SK-N-SH treated with all-trans-retinoic acid at 6 μM for 48 hours (cell line): Measurements from ENCODE around the gene SOWAHB.
A peak's percentile ranks its signal among the peaks of the same experiment; 100 is the strongest.
"Not testable (repeated sequence)": the region's sequence is repeated elsewhere in the genome, so short reads cannot be mapped to it uniquely, and the experiment has no call there.

Experiments
- ATAC-seq: fragments of 200-7000 bp; cut with Tn5 transposase; 3 replicates; pipeline ENCODE4 v1.9.1; 2020; ENCODE audit warnings: mild to moderate bottlenecking, moderate library complexity
- BACH2 ChIP-seq: fragments of 250-450 bp; sonication (Bioruptor Pico); IDR thresholded peaks from 2 replicates; pipeline ENCODE4 v1.9.0; 2021; ENCODE audit warnings: mild to moderate bottlenecking, borderline replicate concordance
- CREB5 ChIP-seq: fragments of 250-450 bp; sonication (Bioruptor Pico); IDR thresholded peaks from 2 replicates; pipeline ENCODE4 v1.5.1; 2020; ENCODE audit warnings: low read depth, mild to moderate bottlenecking, moderate library complexity
- CSDC2 ChIP-seq: fragments of 250-450 bp; sonication (Bioruptor Pico); IDR thresholded peaks from 2 replicates; pipeline ENCODE4 v1.5.0; 2020; ENCODE audit warnings: mild to moderate bottlenecking, moderate library complexity
- CSRNP3 ChIP-seq: fragments of 250-450 bp; sonication (Bioruptor Pico); IDR thresholded peaks from 2 replicates; pipeline ENCODE4 v1.5.1; 2021; ENCODE audit warnings: mild to moderate bottlenecking, moderate library complexity
- ESRRG ChIP-seq: fragments of 250-450 bp; sonication (Bioruptor Pico); IDR thresholded peaks from 2 replicates; pipeline ENCODE4 v1.6.1; 2021; ENCODE audit warnings: mild to moderate bottlenecking
- GLIS3 ChIP-seq: fragments of 250-450 bp; sonication (Bioruptor Pico); IDR thresholded peaks from 2 replicates; pipeline ENCODE4 v1.5.0; 2020; ENCODE audit warnings: mild to moderate bottlenecking, moderate library complexity
- ISL1 ChIP-seq: fragments of 250-450 bp; sonication (Bioruptor Pico); IDR thresholded peaks from 2 replicates; pipeline ENCODE4 v2.1.2; 2022; ENCODE audit warnings: mild to moderate bottlenecking, moderate library complexity
- OSR1 ChIP-seq: fragments of 250-450 bp; sonication (Bioruptor Pico); IDR thresholded peaks from 2 replicates; pipeline ENCODE4 v1.8.0; 2022; ENCODE audit warnings: moderate library complexity, mild to moderate bottlenecking, inconsistent platforms
- PATZ1 ChIP-seq: fragments of 250-450 bp; sonication (Bioruptor Pico); IDR thresholded peaks from 2 replicates; pipeline ENCODE4 v1.8.0; 2020; ENCODE audit warnings: mild to moderate bottlenecking, moderate library complexity, borderline replicate concordance
- POU6F1 ChIP-seq: fragments of 250-450 bp; sonication (Bioruptor Pico); IDR thresholded peaks from 2 replicates; pipeline ENCODE4 v1.8.0; 2021; ENCODE audit warnings: low read depth, mild to moderate bottlenecking, moderate library complexity, borderline replicate concordance
- PPARA ChIP-seq: fragments of 250-450 bp; sonication (Bioruptor Pico); IDR thresholded peaks from 2 replicates; pipeline ENCODE4 v1.5.0; 2020; ENCODE audit warnings: mild to moderate bottlenecking, borderline replicate concordance
- SNAI2 ChIP-seq: fragments of 250-450 bp; sonication (Bioruptor Pico); IDR thresholded peaks from 2 replicates; pipeline ENCODE4 v1.5.0; 2020; ENCODE audit warnings: mild to moderate bottlenecking, moderate library complexity
- TCF4 ChIP-seq: fragments of 250-450 bp; sonication (Bioruptor Pico); IDR thresholded peaks from 2 replicates; pipeline ENCODE4 v1.8.0; 2021; ENCODE audit warnings: mild to moderate bottlenecking, moderate library complexity, borderline replicate concordance
- TOX ChIP-seq: fragments of 250-450 bp; sonication (Bioruptor Pico); IDR thresholded peaks from 2 replicates; pipeline ENCODE4 v1.8.0; 2021; ENCODE audit warnings: mild to moderate bottlenecking, moderate library complexity, borderline replicate concordance
- ZC3H10 ChIP-seq: fragments of 250-450 bp; sonication (Bioruptor Pico); IDR thresholded peaks from 2 replicates; pipeline ENCODE4 v1.5.1; 2021; ENCODE audit warnings: mild to moderate bottlenecking, moderate library complexity
- ZNF565 ChIP-seq: fragments of 450-650 bp; formaldehyde crosslinking; conservative IDR thresholded peaks from 2 replicates; pipeline ENCODE4 v1.5.0; 2020; ENCODE audit warnings: low read depth, mild to moderate bottlenecking, moderate library complexity
- ZNF70 ChIP-seq: fragments of 450-650 bp; formaldehyde crosslinking; IDR thresholded peaks from 2 replicates; pipeline ENCODE4 v1.5.0; 2020; ENCODE audit warnings: mild to moderate bottlenecking, moderate library complexity
- ZNF8 ChIP-seq: fragments of 450-650 bp; formaldehyde crosslinking; IDR thresholded peaks from 2 replicates; pipeline ENCODE4 v1.5.0; 2020; ENCODE audit warnings: mild to moderate bottlenecking, moderate library complexity

SOWAHB gene

GRCh38 chr4:76873495-76873894, 24.4 kb downstream of the SOWAHB start:
- no peak for ATAC-seq
- TF ChIP-seq CSRNP3 (CRISPR knock-in tag) (no peak), ZNF70 (CRISPR knock-in tag) (no peak), CSDC2 (CRISPR knock-in tag) (no peak), PPARA (no peak), ESRRG (CRISPR knock-in tag) (no peak), OSR1 (no peak), TOX (CRISPR knock-in tag) (no peak), SNAI2 (CRISPR knock-in tag) (no peak), PATZ1 (no peak), ZC3H10 (CRISPR knock-in tag) (no peak), ZNF8 (CRISPR knock-in tag) (no peak), TCF4 (CRISPR knock-in tag) (no peak), ISL1 (no peak), CREB5 (no peak), GLIS3 (no peak), ZNF565 (CRISPR knock-in tag) (no peak)

GRCh38 chr4:76872556-76872955, 25.4 kb downstream of the SOWAHB start:
- TF ChIP-seq POU6F1 (CRISPR knock-in tag), result no peak
- no peak for TF ChIP-seq BACH2 (CRISPR knock-in tag)
- TF ChIP-seq ISL1, result 0 out of 2 replicates have a peak, but pooled peaks have one; percentile 18
- peak; percentile 35; the same call in 2 of the 3 replicates for ATAC-seq

- not testable (repeated sequence) for ATAC-seq
Observed at GRCh38 chr4:76868780-76869179, 29.2 kb downstream of the SOWAHB start.

- TF ChIP-seq ESRRG (CRISPR knock-in tag), result no peak
- no peak for TF ChIP-seq CREB5
- TF ChIP-seq GLIS3, result no peak
- TF ChIP-seq TCF4 (CRISPR knock-in tag), result no peak
- no peak for TF ChIP-seq POU6F1 (CRISPR knock-in tag)
- ATAC-seq, result no peak
Observed at GRCh38 chr4:76867880-76868655, 29.9 kb downstream of the SOWAHB start.
